Adipose tissue (tissue), 3 donors: ENCODE measurements around the gene EXOSC7. TPM values are rescaled to one million over a fixed set of nuclear protein-coding genes. Genes with fewer than 3 reads are reported as not detected.
"Not testable (repeated sequence)": the region's sequence is repeated elsewhere in the genome, so short reads cannot be mapped to it uniquely, and the experiment has no call there.

ENCODE experiments used
- H3K27ac ChIP-seq: one replicate; pipeline ENCODE4 v1.5.1; 2013; ENCODE audit warnings: low read depth, low read length
- WGBS, 3 donors: extraction: QIAGEN DNeasy Blood & Tissue Kit; methylation state at CpG; one replicate each; pipeline ENCODE4 v1.1.7; 2013; 5-methylcytosine and 5-hydroxymethylcytosine counted together
- polyA plus RNA-seq, 3 donors: library from polyadenylated mRNA; stranded (reverse); fragments of 200-250 nt; gene quantifications; one replicate each; pipeline ENCODE4 v1.2.3, GENCODE V29; 2013
- donor health status: healthy with polysubstance abuse.
- donor health status: Bipolar disorder and iron deficiency.
- donor health status: healthy.

Gene EXOSC7
- polyA plus RNA-seq, 3 donors: 17.1 to 24.1 (median 22.8) TPM

DNA sequence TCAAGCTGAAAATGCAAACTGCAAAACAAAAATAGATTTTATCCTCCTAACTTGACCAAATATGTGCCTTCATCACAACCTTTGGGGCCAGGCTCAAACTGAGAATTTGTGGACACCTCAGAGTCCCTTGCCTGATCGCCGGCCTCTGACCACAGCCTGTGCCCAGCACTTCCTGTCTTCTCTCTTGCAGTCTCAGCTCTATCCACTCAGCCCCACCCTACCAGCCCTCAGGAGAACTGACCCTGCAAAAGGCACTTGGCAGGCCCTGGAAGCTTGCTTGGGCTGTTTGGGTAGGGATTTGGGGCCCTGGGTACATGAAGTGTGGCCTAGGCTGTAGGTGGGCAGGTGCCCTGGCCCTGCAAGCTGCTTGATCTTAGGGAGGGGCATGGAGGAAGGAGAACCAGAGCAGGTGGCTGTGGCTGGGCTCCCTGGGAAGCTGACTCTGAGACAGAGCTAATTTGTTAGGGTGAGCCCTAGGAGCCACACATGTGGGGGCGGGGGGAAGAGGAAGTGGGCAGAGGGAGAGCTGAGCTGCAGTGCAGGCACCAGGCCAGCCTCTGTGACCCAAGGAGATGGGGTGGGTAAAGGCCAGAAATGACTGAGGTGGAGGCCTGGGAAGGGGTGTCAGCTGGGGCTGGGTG, 58.7 kb downstream of the EXOSC7 start:
- WGBS, 3 donors: 42 to 76% (median 46%) methylated on average over 3 of the region's 3 CpGs
- no peak overlapping the region for H3K27ac ChIP-seq

DNA sequence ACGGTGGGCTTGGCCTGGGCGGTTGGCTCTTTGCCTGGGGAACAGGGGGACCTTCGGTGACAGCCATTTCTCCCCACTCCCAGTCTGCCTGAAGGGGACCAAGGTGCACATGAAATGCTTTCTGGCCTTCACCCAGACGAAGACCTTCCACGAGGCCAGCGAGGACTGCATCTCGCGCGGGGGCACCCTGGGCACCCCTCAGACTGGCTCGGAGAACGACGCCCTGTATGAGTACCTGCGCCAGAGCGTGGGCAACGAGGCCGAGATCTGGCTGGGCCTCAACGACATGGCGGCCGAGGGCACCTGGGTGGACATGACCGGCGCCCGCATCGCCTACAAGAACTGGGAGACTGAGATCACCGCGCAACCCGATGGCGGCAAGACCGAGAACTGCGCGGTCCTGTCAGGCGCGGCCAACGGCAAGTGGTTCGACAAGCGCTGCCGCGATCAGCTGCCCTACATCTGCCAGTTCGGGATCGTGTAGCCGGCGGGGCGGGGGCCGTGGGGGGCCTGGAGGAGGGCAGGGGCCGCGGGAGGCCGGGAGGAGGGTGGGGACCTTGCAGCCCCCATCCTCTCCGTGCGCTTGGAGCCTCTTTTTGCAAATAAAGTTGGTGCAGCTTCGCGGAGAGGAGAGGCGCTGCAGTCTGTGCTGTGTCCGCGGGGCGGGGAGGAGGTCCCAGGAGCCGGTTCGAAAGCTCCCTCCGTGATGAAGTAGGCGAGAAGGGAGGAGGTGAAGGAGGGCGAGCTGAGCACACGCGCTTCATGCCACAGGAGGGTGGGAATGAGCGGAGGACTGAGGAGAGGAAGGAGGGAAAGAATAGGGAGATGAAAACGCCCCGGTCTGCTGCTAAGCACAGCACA, 59.6 kb downstream of the EXOSC7 start:
- 26 to 39% (median 34%) methylated on average over 63 to 64 of the region's 64 CpGs for WGBS, 3 donors
- no peak overlapping the region for H3K27ac ChIP-seq

DNA sequence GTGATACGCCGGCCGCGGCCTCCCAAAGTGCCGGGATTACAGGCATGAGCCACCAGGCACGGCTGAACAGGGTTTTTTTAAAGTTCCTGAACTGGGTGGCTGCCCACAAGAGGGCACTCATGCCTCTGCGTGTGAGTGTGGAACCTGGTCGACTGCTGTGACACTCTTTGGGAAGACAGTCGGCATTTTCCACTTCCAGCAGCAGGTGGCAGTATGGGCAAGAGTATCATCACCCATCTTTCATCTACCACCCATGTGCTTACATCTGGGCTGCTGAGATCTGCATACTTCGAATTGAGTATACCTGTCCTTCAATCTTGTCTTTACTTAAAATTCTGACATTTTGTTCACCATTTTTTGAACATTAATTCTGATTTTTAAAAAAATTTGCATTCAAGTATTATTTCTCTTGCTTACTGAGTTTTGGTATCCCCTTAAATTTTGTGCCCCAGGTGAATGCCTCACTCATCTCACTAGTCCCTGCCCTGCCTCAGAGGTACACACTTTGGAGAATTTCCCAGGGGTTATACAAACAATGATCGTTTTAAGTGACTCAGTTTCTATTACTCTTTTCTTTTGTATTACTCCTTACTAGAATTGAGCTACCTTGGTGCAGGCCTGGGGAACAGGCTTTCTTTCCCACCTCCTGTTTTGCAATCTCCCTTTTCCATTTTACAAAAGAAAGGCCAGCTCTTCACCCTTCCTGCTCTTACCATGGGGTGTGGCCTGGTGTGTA, 61.8 kb downstream of the EXOSC7 start:
- 4 to 9% (median 4%) methylated on average over 11 of the region's 11 CpGs for WGBS, 3 donors
- no peak overlapping the region for H3K27ac ChIP-seq

DNA sequence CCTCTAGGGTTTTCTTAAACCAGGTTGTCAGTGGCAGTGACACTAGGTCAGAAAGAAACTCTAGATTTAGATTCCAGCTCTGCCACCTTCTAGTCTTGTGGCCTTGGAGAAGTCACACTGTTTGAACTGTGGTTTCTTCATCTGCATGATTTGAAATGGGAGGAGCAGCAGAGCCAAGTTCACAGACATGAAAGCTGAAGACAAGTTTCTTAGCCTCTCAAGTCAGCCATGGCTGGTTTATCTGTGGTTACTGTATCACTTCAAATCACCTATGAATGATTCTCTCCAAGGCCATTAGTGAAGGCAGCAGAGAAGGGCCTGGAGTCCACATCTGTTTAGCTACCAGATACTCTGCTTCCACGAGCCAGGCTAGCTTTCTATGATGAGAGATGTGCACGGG, 65.6 kb downstream of the EXOSC7 start:
- 67 to 86% (median 80%) methylated on average over 2 of the region's 2 CpGs for WGBS, 3 donors
- H3K27ac ChIP-seq: no peak overlapping the region

DNA sequence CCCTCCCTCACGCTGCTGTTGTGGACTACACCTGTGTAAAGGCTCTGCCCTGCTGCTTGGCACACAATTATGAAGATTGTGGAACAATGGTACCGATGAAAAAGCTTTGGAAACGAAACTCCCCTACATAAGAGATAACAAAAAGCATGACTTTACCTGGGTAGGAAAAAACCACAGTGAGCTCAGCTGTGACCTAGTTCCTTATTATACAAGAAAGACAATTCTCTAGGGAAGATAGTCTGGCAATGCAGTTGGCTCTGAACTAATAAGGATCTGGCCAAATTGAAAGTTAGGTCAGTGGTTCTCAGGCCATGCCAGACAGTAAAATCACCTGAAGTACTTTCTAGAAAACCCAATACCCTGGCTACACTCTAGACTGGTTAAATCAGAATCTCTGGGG, 66.1 kb downstream of the EXOSC7 start:
- 53 to 85% (median 77%) methylated on average over 3 of the region's 3 CpGs for WGBS, 3 donors
- no peak overlapping the region for H3K27ac ChIP-seq

DNA sequence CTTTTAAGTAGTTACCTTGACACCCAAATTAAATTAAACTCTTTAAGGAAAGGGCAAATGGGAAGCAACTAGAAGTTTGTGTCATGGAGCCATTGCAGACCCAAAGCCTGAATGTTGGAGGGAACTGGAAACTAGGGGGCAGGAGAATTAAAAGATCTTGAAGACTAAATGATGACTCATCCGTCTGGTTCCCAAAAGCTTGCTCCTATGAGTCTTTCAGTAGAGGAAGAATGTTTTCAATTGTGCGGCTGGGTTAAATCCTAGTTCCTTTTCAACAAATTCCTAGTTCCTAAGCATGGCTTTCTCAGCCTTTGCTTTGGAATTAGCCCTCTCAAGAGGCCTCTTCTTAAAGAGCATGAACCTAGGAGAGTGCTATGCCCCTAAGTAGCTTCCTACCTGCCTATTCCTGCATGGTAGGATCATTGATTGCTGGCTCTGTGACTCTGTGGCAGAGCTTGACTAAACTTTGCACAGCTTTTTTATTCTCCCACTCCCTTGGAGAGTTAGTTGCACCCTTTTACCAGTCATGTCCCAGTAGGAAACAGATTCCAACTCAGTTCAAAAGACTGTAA, 67.8 kb downstream of the EXOSC7 start:
- WGBS, 3 donors: 32 to 90% (median 40%) methylated on average over 2 of the region's 2 CpGs
- H3K27ac ChIP-seq: no peak overlapping the region

DNA sequence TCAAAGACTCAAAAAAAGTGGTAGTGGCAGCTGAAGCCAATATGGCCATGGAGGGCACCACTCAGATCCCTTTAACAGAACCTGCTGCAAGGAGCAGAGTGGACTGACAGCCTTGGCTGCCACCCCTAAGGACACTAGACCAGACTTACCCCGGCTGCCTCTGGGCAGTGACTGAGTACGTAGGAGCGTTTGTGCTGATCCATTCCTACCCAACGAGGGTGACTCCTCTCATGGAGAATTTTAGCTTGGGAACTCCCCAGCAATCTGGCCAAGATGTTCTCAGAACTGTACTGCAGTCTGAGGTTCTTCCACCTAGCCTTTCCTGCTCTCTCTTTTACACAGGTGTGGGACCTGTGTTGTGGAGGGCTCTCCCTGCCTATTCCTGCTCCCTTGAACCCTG, 72.2 kb downstream of the EXOSC7 start:
- no peak overlapping the region for H3K27ac ChIP-seq
- WGBS, 3 donors: 59 to 74% (median 65%) methylated on average over 4 of the region's 4 CpGs

DNA sequence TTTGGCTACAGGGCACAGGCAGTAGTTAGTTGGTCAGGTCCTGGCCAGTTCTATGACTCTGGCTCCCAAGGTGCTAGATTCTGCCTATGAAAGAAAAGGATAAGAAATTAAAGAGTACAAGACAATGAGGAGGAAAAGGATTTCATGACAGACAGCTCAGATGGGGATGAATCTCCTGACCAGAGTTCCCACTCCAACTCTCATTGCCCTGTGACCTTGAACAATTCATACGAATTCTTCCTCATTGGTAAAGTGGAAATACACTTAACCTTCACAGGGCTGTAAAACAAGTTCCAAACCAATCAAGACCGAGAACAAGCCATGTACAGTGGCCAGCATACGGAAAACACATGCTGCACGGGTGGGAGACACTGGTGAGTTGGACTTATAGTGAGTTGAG, 73.8 kb downstream of the EXOSC7 start:
- no peak overlapping the region for H3K27ac ChIP-seq
- WGBS, 3 donors: 67 to 86% (median 80%) methylated on average over 4 of the region's 4 CpGs

DNA sequence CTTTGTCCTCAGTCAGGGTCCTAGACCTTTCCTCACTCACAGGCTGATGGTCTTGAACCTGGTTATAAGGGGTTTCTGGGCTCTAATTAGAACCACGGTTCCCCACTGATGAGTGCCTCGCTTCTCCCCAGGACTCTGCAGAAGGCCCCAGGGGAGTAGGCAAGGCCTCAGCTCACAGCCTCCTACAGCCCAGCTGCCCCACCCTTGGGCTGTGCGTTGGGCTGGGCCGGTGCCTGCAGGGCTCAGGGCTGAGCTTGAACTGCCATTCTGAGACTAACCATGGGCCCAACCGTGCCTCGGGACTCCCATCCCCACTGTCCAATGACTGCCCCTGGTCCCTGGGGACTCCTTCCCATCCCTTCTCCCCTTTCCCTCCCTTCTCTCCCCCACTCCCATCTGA, 75.6 kb downstream of the EXOSC7 start:
- no peak overlapping the region for H3K27ac ChIP-seq
- 76 to 92% (median 85%) methylated on average over 6 of the region's 6 CpGs for WGBS, 3 donors

DNA sequence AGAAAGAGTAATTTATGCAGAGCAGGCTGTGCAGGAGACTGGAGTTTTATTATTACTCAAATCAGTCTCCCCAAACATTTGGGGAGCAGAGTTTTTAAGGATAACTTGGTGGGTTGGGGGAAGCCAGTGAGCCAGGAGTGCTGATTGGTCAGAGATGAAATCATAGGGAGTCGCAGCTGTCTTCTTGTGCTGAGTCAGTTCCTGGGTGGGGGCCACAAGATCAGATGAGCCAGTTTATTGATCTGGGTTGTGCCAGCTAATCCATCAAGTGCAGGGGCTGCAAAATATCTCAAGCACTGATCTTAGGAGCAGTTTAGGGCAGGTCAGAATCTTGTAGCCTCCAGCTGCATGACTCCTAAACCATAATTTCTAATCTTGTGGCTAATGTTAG, 77.8 kb downstream of the EXOSC7 start:
- H3K27ac ChIP-seq: not testable (repeated sequence)
- 23 to 83% (median 36%) methylated on average over 1 of the region's 1 CpG for WGBS, 3 donors

DNA sequence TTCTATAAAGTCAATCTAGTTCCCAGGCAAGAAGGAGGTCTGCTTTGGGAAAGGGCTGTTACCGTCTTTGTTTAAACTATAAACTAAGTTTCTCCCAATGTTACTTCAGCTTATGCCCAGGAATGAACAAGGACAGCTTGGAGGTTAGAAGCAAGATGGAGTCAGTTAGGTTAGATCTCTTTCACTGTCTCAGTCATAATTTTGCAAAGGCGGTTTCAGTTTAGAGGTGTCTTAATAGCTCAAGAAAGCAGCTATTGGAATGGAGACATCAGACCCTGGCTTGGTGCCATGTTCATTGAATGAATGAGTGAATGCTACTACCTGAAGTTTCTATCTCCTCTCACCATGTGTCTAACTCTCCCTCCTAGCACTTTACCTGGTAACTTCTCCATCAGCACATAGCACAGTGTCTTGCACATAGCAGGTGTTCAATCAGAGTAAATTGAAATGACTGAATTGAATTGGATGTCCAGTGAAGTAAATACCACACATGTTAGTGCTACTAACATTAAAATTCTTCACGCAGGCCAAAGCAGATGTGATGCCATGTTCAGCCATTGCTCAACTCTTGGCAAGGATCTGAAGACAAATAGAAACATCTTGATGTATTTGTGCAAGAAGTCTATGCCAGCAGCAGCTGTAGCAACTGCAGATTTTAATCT, 78.3 kb downstream of the EXOSC7 start:
- no peak overlapping the region for H3K27ac ChIP-seq
- 59 to 70% (median 69%) methylated on average over 3 of the region's 3 CpGs for WGBS, 3 donors

DNA sequence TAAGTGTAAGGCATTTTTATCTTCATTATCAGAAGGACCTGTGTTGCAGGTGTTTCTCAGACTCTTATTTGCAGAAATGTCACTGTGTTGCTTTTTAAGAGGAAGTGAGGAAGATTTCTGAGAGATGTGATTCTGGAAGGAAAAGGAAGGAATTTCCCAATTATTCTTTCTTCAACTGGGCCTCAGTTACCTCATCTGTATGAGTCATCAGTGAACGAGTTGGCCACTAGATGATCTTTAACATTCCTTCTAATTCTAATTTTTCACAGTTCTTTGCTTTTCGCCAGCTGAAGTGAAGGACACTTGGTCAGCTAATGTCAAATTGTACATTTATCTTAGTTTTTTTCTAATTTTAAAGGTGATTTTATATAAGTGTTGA, 79.0 kb downstream of the EXOSC7 start:
- H3K27ac ChIP-seq: no peak overlapping the region
- 30 to 59% (median 31%) methylated on average over 2 of the region's 2 CpGs for WGBS, 3 donors

DNA sequence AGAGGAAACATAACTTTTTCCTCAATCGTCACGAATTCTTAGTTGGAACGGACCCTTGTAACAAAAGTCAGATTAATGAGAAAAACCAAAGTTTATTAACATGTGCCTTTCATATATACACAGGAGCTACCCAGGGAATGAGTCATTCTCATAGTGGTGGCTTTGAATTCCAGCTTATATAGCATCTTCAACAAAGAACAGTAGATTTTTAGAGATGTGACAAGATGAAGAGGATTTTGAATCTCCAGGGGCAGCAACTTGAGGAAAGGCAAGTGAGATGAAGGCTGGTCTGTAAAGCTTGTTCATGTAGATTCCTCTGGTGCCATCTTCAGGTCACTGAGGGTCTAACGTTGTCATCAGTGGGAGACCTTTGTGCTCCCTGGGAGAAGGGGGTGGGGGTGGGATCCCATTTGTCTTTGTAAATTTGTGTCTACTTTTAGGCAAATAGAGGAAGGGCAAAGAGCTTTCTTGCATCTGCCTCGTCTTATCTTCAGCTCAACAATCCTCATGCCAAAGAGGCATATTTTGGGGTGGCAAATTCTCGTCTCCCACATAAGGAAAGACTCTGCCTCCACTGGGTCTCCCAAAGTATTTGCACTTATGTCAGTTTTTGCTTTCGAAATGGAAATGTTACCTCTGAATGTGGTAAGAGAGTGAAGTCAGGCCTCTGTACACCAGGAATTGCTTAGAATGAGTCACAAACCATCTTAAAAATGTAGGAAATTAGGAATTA, 79.5 kb downstream of the EXOSC7 start:
- WGBS, 3 donors: 71 to 82% (median 71%) methylated on average over 7 of the region's 7 CpGs
- H3K27ac ChIP-seq: no peak overlapping the region

DNA sequence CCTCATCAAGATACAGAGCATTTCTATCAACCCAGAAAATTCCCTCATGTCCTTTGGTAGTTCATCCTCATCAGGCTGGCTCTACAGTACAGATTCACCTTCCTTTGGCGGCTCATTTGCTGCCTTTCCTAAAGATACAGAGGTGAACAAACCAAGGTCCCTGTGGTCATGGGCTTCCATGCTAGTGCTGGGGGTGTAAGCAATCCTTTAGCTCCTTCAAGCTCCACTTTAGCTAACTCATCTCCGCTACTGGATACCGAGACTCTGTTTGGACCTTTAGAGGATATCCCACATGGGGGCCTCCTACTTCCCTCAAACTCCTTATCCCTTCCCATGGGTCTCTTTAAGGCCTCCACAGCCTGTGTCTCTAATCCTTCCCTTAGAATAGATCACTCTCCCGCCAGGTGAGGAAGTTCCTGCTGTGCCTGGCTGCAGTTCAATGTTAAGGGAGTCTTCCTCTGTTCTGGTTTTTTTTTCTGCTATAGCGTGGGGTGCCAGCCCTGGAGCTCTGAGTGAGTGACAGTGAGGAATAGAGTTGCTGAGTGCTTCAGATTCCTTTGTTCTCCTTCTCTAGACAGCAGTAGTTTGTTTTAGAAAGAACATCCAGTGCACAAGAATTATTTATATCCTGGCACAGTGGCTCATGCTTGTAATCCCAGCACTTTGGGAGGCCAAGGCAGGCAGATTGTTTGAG, 80.7 kb downstream of the EXOSC7 start:
- H3K27ac ChIP-seq: no peak overlapping the region
- 68 to 79% (median 68%) methylated on average over 5 of the region's 5 CpGs for WGBS, 3 donors

DNA sequence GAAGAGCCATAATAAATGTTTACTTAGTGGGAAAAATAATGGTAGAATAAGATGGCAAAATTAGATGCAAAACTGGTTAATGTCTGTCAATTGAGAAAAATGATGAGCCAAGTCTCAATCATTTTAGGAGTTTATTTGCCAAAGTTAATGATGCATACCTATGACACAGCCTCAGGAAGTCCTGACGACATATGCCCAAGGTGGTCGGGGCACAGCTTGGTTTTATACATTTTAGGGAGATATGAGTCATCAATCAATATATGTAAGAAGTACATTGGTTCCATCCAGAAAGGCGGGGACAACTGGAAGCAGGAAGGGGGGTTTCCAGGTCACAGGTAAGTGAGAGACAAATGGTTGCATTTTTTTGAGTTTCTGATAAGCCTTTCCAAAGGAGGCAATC, 81.5 kb downstream of the EXOSC7 start:
- 85 to 90% (median 89%) methylated on average over 3 of the region's 3 CpGs for WGBS, 3 donors
- H3K27ac ChIP-seq: no peak overlapping the region

DNA sequence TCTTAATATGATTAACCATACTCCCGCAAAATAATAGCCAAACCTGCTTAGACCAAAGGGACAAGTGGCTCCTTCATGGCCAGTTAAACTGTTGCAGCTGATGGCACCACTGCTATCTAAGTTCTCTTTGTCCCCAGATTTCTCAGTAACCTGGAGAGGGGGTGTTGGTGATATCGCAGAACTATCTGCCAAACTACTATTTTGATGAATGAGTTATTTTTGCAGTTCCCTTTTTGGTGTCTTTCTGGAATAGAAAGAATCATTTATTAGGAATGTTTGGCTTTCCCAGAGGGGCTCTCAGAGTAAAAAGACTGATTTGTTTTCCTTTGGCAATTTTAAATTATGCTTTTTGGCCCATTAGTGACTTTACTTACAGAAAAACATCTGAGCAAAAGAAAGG, 83.1 kb downstream of the EXOSC7 start:
- 69 to 89% (median 80%) methylated on average over 2 of the region's 2 CpGs for WGBS, 3 donors
- H3K27ac ChIP-seq: no peak overlapping the region

DNA sequence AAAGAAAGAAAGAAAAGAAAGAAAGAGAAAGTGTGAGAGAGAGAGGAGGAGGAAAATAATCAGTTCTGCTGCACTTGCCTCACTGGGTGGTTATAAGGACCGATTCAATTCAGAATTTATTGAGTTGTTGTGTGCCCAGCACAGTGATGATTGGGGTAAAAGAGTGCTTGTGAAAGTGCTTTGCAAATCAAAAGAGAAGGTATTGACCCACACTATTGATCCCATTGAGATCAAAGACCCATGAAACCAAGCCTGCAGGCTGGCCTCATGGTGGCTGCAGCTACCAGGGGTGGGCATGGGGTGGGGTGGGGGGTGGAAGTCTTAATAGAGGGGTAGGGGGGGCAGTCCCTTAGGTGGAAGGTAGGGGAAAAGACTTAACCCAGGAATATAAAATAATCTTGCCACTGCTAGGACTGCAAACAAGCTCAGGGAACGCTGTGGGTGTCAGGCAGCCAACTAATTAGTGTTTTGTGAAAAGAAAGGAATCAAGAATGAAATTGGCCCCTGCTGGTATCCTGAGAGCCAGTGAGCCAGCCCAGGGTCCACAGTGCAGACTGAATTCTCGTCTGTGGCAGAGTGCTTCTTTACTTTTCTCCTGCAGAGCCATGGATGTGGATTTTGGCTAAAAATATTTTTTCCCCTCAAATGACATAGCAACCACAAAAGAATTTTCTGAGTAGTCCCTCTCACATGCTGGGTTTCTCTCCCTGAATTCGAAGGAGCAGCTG, 84.3 kb downstream of the EXOSC7 start:
- WGBS, 3 donors: 61 to 79% (median 78%) methylated on average over 4 of the region's 4 CpGs
- H3K27ac ChIP-seq: no peak overlapping the region
